HepG2 (cell line): ENCODE measurements around the gene FNBP1L.

ENCODE experiments used
- E2F1 ChIP-seq: sonication (generic); formaldehyde crosslinking; IDR thresholded peaks from 2 replicates; pipeline ENCODE4 v1.5.0; 2020; ENCODE audit warnings: missing genetic modification reagents
- ETV6 ChIP-seq: sonication (generic); formaldehyde crosslinking; conservative IDR thresholded peaks from 2 replicates; pipeline ENCODE4 v1.4.0; 2020; ENCODE audit warnings: missing genetic modification reagents
- FOXM1 ChIP-seq: sonication (generic); formaldehyde crosslinking; IDR thresholded peaks from 2 replicates; pipeline ENCODE4 v1.5.0; 2020; ENCODE audit warnings: missing genetic modification reagents
- ZMAT3 ChIP-seq: sonication (generic); formaldehyde crosslinking; conservative IDR thresholded peaks from 2 replicates; pipeline ENCODE4 v1.7.0; 2021; ENCODE audit warnings: missing genetic modification reagents
- ZNF468 ChIP-seq: sonication (generic); formaldehyde crosslinking; IDR thresholded peaks from 2 replicates; pipeline ENCODE4 v1.8.0; 2022; ENCODE audit warnings: mild to moderate bottlenecking, moderate library complexity, missing genetic modification reagents
- TF ChIP-seq, protein P1 (sequence below): IDR thresholded peaks from 2 replicates; pipeline ENCODE4 v1.6.1; 2012; ENCODE audit warnings: low read length, improper control_type of control experiment
- TF ChIP-seq, protein P2 (sequence below): sonication (generic); formaldehyde crosslinking; IDR thresholded peaks from 2 replicates; pipeline ENCODE4 v1.5.0; 2020; ENCODE audit warnings: missing genetic modification reagents, mild to moderate bottlenecking, borderline replicate concordance
- TF ChIP-seq, protein P3 (sequence below): sonication (generic); formaldehyde crosslinking; IDR thresholded peaks from 2 replicates; pipeline ENCODE4 v1.4.0; 2020; ENCODE audit warnings: low read depth, mild to moderate bottlenecking, missing genetic modification reagents

GRCh38 chr1:93437976-93438605 lies 9.8 kb upstream of the FNBP1L start:
- TF ChIP-seq ZMAT3 (CRISPR knock-in tag): no peak
- no peak for TF ChIP-seq ETV6 (CRISPR knock-in tag)
- TF ChIP-seq, protein P1, sequence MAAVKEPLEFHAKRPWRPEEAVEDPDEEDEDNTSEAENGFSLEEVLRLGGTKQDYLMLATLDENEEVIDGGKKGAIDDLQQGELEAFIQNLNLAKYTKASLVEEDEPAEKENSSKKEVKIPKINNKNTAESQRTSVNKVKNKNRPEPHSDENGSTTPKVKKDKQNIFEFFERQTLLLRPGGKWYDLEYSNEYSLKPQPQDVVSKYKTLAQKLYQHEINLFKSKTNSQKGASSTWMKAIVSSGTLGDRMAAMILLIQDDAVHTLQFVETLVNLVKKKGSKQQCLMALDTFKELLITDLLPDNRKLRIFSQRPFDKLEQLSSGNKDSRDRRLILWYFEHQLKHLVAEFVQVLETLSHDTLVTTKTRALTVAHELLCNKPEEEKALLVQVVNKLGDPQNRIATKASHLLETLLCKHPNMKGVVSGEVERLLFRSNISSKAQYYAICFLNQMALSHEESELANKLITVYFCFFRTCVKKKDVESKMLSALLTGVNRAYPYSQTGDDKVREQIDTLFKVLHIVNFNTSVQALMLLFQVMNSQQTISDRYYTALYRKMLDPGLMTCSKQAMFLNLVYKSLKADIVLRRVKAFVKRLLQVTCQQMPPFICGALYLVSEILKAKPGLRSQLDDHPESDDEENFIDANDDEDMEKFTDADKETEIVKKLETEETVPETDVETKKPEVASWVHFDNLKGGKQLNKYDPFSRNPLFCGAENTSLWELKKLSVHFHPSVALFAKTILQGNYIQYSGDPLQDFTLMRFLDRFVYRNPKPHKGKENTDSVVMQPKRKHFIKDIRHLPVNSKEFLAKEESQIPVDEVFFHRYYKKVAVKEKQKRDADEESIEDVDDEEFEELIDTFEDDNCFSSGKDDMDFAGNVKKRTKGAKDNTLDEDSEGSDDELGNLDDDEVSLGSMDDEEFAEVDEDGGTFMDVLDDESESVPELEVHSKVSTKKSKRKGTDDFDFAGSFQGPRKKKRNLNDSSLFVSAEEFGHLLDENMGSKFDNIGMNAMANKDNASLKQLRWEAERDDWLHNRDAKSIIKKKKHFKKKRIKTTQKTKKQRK: no peak
- no peak for TF ChIP-seq FOXM1
- TF ChIP-seq E2F1 (CRISPR knock-in tag): no peak
- TF ChIP-seq, protein P2, sequence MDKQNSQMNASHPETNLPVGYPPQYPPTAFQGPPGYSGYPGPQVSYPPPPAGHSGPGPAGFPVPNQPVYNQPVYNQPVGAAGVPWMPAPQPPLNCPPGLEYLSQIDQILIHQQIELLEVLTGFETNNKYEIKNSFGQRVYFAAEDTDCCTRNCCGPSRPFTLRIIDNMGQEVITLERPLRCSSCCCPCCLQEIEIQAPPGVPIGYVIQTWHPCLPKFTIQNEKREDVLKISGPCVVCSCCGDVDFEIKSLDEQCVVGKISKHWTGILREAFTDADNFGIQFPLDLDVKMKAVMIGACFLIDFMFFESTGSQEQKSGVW (CRISPR knock-in tag): no peak
- no peak for TF ChIP-seq ZNF468
- TF ChIP-seq, protein P3, sequence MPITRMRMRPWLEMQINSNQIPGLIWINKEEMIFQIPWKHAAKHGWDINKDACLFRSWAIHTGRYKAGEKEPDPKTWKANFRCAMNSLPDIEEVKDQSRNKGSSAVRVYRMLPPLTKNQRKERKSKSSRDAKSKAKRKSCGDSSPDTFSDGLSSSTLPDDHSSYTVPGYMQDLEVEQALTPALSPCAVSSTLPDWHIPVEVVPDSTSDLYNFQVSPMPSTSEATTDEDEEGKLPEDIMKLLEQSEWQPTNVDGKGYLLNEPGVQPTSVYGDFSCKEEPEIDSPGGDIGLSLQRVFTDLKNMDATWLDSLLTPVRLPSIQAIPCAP (CRISPR knock-in tag): no peak
